HS-27A (cell line): Measurements from ENCODE around the gene SH3RF3.

Experiments used
- DNase-seq: peaks from one replicate; pipeline ENCODE4 v3.0.0-alpha.2; 2012; ENCODE audit warnings: low read depth, missing footprints

The SH3RF3 gene

DNA sequence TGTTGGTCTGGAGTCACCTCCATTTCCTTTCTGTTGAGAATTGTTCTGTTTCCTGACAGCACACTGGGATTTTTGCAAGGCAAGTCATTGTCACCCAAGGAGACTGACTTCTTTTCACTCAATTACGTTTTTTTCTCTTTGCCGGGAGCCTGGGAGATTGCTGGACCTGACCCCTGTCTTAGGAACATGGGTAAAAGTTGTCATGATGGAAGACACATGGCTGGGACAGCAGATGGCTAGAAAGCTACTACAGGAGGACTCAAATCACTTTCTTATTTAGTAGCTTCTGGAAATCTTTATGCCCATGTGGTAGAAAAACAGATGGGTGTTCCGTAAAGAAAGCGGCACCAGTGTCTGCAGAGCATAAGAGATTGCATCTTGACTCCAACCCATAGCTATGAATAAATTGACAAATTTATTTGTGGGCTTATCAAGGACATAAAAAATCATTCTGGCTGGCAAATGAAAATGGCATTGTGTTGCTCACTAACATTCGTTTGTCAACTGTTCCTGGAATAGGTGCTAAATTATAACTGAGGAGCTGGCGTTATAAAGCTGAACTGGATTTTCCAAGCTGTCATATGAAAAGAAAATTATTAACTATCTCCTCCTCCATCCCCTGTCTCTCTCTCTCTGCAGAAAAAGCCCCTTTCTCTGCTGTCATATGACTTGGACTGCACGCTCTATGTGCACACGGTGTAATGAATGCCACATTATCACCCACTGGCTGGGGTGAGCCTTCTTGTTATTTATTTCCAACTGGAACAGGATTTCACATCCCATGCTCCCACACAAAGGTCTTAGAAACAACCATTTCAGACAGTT lies 159.8 kb downstream of the SH3RF3 start:
- no peak for DNase-seq

GRCh38 chr2:109289504-109290222 lies 160.7 kb downstream of the SH3RF3 start:
- no peak for DNase-seq

GRCh38 chr2:109290887-109291643 lies 162.1 kb downstream of the SH3RF3 start:
- DNase-seq, result peak; percentile 52

- no peak for DNase-seq
Measured at GRCh38 chr2:109292386-109292785, 163.4 kb downstream of the SH3RF3 start.

GRCh38 chr2:109293663-109294062 lies 164.7 kb downstream of the SH3RF3 start:
- no peak for DNase-seq

GRCh38 chr2:109294523-109294922 lies 165.5 kb downstream of the SH3RF3 start:
- DNase-seq, result no peak

DNA sequence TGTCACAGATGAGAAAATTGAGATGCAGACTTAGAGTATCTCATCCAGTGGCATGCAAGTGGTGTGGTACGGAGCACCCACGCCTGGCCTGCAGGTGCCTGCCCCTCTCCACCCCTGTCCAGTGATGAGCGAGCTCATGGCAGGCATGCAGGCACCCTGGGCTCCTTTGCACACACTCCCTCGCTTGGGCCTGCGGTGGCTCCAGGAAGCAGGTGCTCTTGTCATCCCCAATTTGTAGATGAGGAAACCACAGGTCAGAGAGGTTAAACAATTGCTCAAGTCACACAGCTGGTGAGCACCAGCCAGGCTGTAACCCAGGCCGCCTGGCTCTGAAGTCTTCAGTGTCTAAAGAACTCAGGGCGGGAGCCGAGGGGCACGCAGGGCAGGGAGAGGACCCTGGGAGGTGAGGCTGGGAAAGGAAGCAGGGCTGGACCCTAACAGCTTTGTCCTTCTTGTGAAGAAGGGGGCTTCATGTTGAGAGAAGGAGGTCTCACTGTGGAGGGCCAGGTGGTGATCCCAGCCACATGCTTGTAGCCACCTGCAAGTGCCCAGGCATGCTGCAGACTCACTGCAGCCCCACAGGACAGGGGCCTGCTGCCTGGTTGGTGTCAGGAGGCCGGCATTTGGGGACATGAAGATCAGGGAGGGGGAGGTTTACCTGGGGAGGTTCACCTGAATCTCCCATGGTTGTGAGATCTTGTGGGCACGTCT lies 166.2 kb downstream of the SH3RF3 start:
- no peak for DNase-seq

DNA sequence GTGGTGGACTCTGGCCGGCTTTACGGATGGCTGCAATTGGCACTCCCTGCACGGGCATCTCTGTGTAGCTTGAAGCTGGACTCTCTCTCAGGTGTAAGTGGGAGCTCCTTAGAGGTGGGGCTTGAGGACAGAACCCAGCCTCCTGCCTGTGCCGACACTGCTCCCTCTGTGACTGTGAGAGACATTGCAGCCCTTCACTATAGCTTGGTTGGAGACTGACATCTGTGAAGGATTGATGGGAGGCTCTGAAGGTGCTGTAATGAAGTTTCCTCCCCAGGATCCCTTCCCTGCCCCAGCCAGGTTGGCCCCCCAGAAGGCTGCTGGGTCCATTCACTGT lies 166.7 kb downstream of the SH3RF3 start:
- no peak for DNase-seq

DNA sequence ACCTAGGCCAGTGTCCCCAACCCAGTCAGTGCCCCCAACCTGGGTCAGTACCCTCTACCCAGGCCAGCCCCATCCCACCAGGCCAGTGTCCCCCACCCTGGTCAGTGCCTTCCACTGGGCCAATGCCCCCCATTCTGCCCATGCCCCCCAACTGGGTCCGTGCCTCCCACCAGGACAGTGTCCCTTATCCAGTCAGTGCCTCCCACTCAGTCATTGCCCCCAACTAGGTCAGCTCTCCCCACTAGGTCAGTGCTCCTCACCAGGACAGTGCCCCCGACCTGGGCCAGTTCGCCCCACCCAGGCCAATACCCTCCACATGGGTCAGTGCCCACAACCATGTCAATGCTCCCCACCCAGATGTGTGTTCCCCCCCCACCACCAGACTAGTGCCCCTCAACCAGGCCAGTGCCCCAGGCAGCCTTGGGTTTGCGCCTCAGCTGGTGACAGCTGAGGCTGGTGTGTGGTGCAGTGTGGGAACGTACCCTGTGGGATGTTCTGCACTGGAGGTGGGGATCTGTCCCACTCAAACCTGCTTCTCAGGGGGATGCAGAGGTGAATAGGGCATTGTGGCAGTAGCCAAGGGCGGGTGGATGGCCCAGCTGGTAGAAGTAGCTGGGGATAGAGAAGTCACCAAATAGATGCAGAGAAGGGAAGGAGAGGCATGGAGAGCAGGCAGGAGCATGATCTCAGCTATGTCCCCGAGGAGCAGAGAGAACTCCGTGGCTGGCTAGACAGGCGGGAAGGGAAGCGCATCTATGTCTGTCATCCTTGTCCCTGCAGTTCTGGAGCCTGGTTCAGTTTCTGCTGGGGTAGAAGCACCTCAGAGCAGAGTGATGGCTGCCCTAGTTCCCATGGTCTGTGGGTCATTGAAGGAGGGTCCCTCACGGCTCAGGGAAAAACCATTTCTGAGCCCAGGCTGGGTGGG lies 168.8 kb downstream of the SH3RF3 start:
- DNase-seq, result no peak

DNA sequence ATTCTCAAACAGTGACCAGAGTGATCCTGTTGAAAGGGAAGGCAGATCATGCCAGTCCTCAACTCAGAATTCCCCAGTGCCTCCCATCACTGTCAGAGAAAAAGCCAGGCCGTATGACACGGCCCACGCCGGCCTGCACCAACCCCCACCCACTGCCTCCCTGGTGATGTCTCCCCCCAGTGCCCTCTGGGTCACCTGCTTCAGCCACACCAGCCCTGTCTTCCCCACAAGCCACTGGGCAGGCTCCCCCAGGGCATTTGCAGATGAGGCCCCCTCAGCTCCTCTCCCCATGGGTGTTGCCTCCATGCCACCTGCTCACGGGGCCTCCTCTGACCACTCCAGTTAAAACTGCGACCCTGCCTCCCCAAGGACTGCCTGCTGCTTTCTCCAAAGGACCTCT lies 169.8 kb downstream of the SH3RF3 start:
- DNase-seq, result no peak

DNA sequence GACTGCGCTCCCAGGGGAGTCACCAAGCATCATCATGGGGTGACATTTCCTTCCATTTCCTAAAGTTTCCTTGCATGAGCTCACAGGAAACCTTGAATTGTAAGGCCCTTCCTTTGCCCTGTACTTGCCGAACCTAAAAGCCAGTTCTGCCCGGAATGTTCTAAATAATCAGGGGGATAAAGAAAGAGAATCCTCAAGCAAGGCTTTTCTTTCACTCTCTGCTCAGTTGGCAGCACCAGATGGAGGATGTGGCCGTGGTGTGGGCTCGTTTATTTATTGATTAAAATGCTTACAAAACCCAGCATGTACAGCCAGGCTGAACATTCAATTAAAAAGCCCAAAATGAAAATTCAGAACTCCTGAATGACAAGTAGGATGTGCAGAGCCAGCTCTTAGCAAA lies 170.5 kb downstream of the SH3RF3 start:
- no peak for DNase-seq

DNA sequence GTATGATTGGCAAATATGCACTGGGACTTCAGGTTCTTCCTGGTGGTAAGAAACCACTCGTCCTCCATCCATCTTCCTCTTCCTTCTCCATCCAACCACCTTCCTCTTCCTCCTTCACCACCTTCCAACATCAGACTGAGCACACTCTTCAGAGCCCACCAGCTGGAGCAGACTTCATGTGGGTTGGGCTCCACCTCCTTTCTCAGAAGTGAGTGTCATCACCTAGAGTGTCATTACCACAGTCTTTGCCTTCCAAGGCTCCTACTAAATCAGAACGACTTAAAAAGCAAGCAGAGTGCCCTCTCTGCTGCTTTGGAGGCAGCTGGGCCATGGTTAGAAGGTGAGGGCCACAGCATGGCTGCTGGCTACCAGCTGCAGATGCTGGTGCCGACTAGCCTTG lies 171.6 kb downstream of the SH3RF3 start:
- no peak for DNase-seq

DNA sequence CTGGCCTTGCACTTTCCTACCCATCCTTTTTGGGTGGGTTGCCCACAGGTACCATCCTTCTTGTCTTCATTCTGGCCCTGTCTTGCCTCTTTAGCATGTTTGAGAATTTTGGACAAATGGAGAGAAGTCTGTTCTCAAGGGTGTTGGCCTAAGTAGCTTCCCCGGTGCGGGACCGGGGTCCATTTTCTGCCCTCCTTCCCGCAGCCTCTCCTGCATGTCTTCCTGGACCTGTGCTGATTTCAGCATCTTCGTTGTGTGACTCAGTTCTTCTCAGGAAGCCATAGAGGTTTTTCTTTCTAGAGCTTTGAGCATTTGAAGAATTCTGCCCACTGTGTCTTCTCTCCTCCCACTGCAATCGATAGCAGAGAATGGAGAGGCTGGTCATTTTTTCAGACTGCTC lies 172.7 kb downstream of the SH3RF3 start:
- DNase-seq, result no peak

DNA sequence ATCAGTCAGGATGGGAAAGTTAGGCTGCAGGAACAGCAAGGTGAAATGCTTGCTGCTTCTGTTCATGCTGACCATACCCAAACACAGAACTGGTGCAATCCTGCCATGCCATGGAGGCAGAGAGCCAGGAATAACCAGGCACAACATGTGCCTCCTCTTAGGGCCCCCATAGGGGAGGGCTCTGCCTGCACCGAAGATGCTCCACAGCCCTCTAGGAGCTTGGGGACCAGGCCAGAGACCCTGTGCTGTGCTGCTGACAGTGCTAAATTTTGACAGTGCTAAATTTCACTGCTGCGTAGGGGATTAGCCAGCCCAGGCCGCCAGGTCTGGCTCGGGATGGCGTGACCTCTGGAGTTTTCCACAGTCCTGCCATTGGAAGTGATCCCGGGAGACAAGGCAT lies 173.3 kb downstream of the SH3RF3 start:
- no peak for DNase-seq

DNA sequence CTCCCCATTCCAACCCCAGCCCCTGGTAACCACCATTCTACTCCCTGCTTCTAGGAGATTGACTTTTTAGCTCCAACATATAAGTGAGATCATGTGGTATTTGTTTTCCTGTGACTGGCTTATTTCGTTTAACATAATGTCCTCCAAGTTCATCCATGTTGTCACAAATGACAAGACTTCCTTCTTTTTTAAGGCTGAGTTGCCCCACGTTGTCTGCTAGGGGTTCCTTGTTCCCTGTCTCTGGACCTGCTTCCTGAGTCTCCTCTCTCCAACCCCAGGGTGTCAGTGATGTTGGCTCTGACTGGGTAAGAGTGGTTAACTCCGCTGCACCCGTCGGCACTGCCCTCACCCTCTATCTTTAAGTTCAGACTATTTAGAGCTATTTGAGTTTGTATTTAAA lies 175.2 kb downstream of the SH3RF3 start:
- DNase-seq, result no peak

- DNase-seq, result no peak
Measured at GRCh38 chr2:109304731-109305470, 175.9 kb downstream of the SH3RF3 start.

DNA sequence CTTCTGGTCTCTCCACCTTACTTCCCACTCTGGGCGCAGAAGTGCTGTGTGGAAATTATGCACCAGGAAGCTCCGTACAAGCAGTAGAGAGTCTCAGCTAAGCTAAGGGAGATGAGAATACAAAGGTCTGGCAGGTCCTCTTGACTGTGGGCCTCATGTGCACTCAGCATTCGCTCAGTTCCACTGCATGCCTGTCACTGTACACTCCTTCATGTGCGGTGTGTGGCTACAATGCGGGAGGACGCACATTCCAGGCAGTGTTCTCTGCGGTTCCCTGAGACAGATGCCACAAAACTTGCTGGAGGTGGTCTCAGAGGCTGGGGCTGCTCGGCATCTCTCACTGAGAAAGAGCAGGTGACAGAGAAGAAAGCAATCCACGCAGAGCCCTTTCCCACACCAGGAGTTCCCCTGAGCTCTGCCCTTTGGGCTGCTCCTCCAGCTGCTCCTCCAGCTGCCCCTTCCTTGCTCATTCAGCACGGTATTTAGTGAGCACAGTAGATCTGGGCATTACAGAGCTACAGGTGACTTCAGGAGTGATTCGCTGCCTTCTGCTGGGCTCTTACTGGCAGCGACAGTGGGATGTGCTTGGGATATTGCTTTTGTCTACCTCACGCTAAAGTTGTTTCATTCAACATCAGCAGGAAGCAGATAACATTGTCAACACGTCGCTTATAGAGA lies 176.6 kb downstream of the SH3RF3 start:
- no peak for DNase-seq

DNA sequence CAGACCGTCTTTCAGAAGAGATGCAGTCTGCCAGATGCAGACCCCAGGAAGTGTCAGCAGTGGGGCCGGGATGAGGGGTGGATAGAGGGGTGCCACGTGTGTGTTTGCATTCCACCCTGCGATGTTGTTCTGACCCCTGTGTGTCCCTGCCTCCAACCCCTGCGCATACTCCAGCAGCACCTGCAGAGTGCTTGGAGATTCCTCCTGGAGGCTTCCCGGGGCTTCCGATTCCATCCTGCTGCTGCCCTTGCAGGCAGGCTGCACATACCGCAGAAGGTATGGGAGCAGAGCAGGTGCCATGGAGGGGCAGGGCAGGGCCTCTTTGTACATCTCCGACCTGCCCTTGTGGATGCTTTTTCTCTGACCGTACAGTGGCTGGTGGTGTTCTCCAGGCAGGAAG lies 177.2 kb downstream of the SH3RF3 start:
- DNase-seq, result no peak

DNA sequence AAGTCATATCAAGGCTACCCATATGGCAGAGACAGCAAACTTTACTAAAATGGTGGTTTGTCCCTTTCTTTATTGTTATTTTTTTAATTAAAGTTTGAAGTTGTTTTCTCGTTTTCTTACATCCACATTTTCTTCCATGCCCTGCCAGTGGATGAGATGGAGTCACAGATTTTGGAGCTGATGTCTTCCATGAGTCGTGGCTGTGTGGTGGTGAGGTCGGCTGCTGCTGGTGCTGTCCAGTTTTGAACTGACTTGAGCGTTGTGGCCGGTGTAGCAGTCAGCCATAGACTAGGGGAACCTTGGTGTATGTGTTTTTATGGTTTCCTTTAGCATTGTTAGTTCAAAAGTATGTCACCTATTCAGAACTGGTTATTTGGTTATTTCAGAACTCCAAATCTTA lies 182.8 kb downstream of the SH3RF3 start:
- no peak for DNase-seq

DNA sequence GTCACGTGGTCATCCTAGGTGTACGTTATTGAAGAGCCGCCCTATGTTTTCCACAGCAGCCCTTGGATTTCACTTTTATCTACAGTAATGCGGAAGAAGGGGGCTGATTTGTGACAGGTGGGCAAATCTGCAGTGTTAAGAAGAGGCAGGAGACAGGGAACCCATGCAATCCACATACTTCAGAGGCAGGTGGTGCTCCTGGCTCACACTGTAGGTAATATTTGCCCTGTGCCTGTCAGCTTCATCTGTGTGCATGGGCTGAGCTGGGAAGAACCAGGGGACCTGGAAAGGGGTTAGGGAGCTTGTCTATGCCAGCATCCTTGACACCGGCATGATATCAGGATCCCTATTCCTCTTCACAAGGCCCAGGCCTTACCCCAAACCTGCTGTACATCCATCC lies 183.9 kb downstream of the SH3RF3 start:
- no peak for DNase-seq
